ENCODE results near the gene ANKRD42.

Gene ANKRD42

GRCh38 chr11:83294208-83294607 is 100.7 kb downstream of the ANKRD42 start:
- no peak for FAIRE-seq

Data from TTC549 (cell line).